Hair follicle dermal papilla cell (primary cell): Measurements from ENCODE around the gene PRLR. TPM values are rescaled to one million over a fixed set of nuclear protein-coding genes. Genes with fewer than 3 reads are reported as not detected.

Experiments
- total RNA-seq: library from RNA; depleted of rRNA; stranded (reverse); fragments of >200 nt; gene quantifications from 2 replicates; pipeline ENCODE4 v1.2.3, GENCODE V29; 2012

The PRLR gene
- 0.49 and 3.2 TPM in 2 replicates for total RNA-seq

GRCh38 chr5:35230038-35230611 lies at the start of gene PRLR:
Gene PRLR (minus strand): TSS chr5:35230487. CDS start chr5:35089620, 140,867 bp downstream.

DNA sequence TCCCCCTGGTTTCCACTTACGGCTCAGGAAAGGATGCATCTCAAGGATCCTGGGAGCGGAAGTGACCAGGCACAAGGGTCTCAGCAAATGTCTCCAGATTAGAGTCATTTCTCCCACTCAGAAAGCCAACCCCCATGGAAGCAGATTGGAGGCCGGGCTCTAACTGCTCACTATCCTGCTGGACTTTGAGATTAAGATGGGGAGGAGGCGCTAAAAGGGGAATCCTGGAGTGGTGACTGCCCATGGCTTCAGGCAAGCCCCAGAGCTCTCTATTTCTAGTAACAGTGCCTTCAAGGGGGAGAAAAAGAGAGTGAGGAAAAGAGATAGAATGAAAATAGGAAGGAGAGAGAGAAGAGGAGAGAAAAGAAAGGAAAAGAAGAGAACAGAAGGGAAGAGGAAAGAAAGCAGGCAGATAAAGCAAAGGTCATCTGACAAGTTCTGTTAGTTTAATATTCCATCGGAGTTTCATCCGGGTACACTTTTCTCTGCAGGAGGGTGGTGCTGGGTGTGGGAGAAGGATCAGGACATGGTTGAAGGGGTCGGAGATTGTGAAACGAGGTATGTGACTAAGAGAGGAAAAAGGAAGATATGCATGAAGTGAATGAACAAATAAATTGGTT lies 182.4 kb downstream of the PRLR start, which contains the start of gene AGXT2:
Gene AGXT2, minus strand, starts transcription at position 165 of the 620 bp plus-strand sequence. Its CDS starts 57 bp downstream, at position 108.

Other genes with a start within 250 kb of the PRLR start
- not detected in 2 replicates for gene AGXT2, start 182.5 kb downstream of the PRLR start, total RNA-seq